ENCODE data around the gene TMPRSS11E.
"Not testable (repeated sequence)": the region's sequence is repeated elsewhere in the genome, so short reads cannot be mapped to it uniquely, and the experiment has no call there.

Gene TMPRSS11E

DNA sequence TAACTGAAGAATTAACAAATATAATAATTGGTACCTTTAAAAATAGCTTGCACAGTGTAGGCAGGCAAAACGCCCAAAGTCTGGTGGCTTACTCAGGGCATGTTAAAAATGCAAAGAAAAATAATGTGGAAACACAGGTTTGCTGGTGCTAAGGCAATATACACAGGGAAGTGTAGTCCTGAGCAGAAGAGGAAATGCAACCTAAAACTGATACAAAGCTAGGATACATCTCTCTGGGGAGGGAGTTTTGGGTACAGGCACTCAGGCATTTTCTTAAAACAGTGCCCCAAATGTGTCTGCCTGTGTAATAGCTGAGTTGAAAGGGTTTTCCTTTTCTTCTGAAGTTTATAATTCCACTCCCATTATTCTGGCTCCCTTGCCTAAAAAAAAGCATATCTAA, 47.4 kb downstream of the TMPRSS11E start:
- Mint-ChIP-seq H3K36me3 (no peaks in the 10 kb centered on the region), H3K4me3 (no peak overlapping the region), H3K27ac (no peak overlapping the region), H3K4me1 (peaks cover 14% of the 10 kb centered on the region), H3K27me3 (no peaks in the 10 kb centered on the region), H3K9me3 (no peaks in the 10 kb centered on the region)
- no peak for ATAC-seq

DNA sequence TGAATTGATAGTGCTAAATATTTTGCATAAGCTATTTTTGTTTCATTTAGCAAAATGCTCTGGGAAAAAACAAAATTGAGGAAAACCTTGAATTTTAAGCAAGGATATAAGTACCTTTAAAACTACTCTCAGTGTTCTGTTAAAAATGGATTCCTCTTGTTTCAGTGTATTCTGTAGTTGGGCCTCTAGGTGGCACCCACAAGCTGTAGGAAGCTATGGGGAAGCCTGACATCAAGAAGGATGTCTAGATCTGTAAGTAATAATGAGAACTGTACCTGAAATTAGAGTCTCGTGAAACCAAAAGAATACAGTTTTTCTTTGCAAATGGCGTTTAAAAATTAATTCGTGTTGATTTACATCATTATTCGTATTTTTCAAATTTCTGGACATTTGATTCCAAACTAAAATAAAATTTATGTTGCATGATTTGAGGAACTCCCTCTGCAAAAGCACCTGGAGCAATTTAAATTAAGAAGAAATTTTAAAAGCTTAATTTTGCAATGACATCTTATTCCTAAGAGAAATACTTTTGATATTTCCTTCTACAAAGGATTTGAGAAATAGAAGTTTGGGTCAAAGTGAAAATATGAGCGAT, 51.2 kb downstream of the TMPRSS11E start:
- Mint-ChIP-seq H3K36me3 (no peaks in the 10 kb centered on the region), H3K27me3 (no peaks in the 10 kb centered on the region)
- ATAC-seq, result peak; percentile 80

DNA sequence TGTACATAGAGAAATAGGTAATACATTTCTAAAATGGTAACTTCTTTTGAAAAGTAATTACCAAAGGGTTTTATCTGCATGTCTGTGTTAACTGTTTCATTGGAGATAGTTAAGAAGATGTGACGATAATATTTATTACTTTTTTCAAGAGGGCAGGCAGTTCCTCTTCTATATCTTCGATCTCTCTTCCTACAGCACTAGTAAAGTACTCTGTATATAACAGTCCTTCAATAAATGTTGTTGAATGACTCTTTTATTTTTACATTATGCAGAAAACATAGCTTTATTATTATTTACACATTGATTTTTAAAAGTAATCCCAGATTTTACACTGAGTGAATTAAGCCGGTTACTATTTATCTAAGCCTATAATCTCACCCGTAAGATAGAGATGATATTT, 51.8 kb downstream of the TMPRSS11E start:
- peaks cover under 1% of the 10 kb centered on the region for H3K9me3 Mint-ChIP-seq
- ATAC-seq, result no peak
- no peaks in the 10 kb centered on the region for H3K27me3 Mint-ChIP-seq
- H3K36me3 Mint-ChIP-seq, result no peaks in the 10 kb centered on the region
- peaks cover 10% of the 10 kb centered on the region for H3K4me1 Mint-ChIP-seq
- no peak overlapping the region for H3K27ac Mint-ChIP-seq
- H3K4me3 Mint-ChIP-seq, result no peak overlapping the region

More for the DNA sequence above, 51.2 kb downstream of the TMPRSS11E start:
- Mint-ChIP-seq H3K4me1 (peaks cover 14% of the 10 kb centered on the region), H3K27ac (no peak overlapping the region), H3K9me3 (no peaks in the 10 kb centered on the region), H3K4me3 (no peak overlapping the region)

DNA sequence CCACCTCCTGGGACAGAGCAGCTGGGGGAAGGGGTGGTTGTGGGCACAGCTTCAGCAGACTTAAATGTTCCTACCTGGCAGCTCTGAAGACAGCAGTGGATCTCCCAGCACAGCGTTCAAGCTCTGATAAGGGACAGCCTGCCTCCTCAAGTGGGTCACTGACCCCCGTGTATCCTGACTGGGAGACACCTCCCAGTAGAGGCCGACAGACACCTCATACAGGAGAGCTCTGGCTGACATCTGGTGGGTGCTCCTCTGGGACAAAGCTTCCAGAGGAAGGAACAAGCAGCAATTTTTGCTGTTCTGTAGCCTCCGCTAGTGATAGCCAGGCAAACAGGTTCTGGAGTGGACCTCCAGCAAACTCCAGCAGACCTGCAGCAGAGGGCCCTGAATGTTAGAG, 56.2 kb downstream of the TMPRSS11E start:
- H3K4me3 Mint-ChIP-seq, H3K4me1 Mint-ChIP-seq, H3K9me3 Mint-ChIP-seq, H3K27me3 Mint-ChIP-seq, H3K27ac Mint-ChIP-seq, H3K36me3 Mint-ChIP-seq, ATAC-seq: not testable (repeated sequence)

DNA sequence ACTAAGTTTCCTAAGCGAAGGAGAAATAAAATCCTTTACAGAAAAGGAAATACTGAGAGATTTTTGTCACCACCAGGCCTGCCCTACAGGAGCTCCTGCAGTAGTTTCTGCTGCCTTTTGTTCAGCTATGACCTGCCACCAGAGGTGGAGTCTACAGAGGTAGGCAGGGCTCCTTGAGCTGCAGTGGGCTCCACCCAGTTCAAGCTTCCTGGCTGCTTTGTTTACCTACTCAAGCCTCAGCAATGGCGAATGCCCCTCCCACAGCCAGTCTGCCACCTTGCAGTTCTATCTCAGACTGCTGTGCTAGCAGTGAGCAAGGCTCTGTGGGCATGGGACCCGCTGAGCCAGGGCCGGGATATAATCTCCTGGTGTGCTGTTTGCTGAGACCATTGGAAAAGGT, 57.6 kb downstream of the TMPRSS11E start:
- H3K9me3 Mint-ChIP-seq, ATAC-seq, H3K27me3 Mint-ChIP-seq, H3K27ac Mint-ChIP-seq, H3K4me3 Mint-ChIP-seq, H3K4me1 Mint-ChIP-seq, H3K36me3 Mint-ChIP-seq: not testable (repeated sequence)

DNA sequence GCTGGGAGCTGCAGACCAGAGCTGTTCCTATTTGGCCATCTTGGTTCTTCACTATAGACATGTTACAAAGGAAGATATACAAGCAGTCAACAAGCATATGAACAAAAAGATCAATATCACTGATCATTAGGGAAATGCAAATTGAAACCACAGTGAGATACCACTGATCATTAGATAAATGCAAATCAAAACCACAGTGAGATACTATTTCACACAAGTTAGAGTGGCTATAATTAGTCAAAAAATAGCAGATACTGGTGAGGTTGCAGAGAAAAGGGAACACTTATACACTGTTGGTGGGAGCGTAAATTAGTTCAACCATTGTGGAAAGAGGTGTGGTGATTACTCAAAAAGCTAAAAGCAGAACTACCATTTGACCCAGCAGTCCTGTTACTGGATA, 58.2 kb downstream of the TMPRSS11E start:
- H3K4me3 Mint-ChIP-seq, H3K36me3 Mint-ChIP-seq, H3K27ac Mint-ChIP-seq, H3K9me3 Mint-ChIP-seq, H3K4me1 Mint-ChIP-seq, H3K27me3 Mint-ChIP-seq, ATAC-seq: not testable (repeated sequence)

DNA sequence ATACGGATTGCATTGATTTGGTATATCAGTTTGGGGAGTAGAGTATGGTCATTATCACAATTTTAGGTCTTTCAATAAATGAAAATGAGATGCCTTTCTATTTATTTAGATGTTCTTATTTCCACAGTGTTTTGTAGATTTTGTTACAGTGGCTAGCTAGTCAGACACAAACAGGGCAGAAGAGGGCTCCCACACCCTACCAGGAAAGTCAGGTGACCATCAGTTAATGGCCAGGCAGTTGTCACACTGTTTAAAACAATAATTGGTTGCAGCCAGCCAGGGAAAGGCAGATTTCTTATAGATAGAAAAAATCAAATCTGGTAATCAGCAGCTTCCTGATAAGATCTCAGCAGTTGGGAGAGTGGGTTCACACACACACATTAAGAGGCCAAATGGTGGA, 71.6 kb downstream of the TMPRSS11E start:
- Mint-ChIP-seq H3K4me3 (no peak overlapping the region), H3K4me1 (no peaks in the 10 kb centered on the region), H3K36me3 (no peaks in the 10 kb centered on the region), H3K27ac (no peak overlapping the region), H3K27me3 (no peaks in the 10 kb centered on the region), H3K9me3 (no peaks in the 10 kb centered on the region)
- no peak for ATAC-seq

DNA sequence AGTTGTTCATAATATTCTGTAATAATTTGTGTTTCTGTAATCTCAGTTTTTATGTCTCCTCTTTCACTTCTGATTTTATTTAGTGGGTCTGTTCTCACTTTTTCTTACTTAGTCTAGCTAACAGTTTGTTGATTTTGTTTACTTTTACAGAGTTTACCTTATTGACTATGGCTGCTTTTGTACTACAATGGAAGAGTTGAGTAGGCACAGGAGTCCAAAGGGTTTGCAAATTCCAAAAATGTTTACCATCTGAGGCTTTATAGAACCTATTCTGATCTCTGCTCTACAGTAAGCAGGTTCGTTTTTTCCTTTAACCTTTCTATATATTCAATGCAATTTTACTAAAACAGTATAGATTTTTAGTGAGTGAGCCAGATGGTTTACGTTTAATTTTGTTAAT, 73.7 kb downstream of the TMPRSS11E start:
- no peak overlapping the region for H3K27ac Mint-ChIP-seq
- ATAC-seq, result no peak
- H3K4me1 Mint-ChIP-seq, result no peaks in the 10 kb centered on the region
- no peak overlapping the region for H3K4me3 Mint-ChIP-seq
- H3K27me3 Mint-ChIP-seq, result no peaks in the 10 kb centered on the region
- H3K9me3 Mint-ChIP-seq, result no peaks in the 10 kb centered on the region
- H3K36me3 Mint-ChIP-seq, result no peaks in the 10 kb centered on the region

DNA sequence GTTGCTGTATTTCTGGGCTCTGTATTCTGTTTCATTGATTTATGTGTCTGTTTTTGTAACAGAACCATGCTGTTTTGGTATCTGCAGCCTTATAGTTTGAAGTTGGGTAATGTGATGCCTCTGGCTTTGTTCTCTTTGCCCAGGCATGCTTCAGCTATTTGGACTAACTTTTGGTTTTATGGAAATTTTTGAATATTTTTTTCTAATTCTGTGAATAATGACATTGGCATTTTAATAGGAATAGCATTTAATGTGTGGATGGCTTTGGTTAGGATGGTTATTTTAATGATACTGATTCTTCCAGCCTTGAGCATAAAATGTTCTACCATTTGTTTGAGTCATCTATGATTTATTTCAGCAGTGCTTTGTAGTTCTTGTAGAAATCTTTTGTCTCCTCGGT, 75.0 kb downstream of the TMPRSS11E start:
- not testable (repeated sequence) for H3K36me3 Mint-ChIP-seq, ATAC-seq, H3K27ac Mint-ChIP-seq, H3K9me3 Mint-ChIP-seq, H3K4me3 Mint-ChIP-seq, H3K27me3 Mint-ChIP-seq, H3K4me1 Mint-ChIP-seq

DNA sequence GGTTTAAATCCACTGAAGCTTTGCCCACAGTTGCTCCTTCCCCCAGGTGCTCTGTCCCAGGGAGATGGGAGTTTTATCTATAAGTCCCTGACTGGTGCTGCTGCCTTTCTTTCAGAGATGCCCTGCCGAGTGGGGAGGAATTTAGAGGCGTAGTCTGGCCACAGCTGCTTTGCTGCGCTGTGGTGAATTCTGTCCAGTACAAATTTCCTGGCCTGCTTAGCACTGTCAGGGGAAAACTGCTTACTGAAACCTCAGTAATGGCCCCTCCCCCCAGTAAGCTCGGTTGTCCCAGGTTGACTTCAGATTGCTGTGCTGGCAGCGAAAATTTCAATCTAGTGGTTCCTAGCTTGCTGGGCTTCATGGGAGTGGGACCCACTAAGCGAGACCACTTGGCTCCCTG, 88.7 kb downstream of the TMPRSS11E start:
- Mint-ChIP-seq H3K27ac (no peak overlapping the region), H3K4me1 (no peaks in the 10 kb centered on the region), H3K9me3 (peaks cover 10% of the 10 kb centered on the region), H3K27me3 (no peaks in the 10 kb centered on the region), H3K4me3 (no peak overlapping the region), H3K36me3 (no peaks in the 10 kb centered on the region)
- ATAC-seq, result no peak

DNA sequence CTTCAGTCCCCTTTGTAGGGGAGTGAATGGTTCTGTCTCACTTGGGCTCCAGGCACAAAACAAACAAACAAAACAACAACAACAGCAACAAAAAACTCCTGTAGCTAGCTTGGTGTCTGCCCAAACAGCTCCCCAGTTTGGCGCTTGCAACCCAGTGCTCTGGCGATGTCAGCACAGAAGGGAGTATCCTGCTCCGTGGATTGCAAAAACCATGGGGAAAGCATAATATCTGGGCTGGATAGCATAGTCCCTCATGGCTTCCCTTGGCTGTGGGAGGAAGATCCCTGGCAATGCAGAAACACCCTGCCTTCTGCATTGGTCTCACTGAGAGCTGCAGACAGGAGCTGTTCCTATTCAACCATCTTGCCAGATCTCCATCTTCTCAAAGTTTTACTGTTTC, 89.1 kb downstream of the TMPRSS11E start:
- H3K4me3 Mint-ChIP-seq, result no peak overlapping the region
- no peaks in the 10 kb centered on the region for H3K27me3 Mint-ChIP-seq
- no peak overlapping the region for H3K27ac Mint-ChIP-seq
- H3K4me1 Mint-ChIP-seq, result no peaks in the 10 kb centered on the region
- H3K9me3 Mint-ChIP-seq, result peaks cover 6% of the 10 kb centered on the region
- ATAC-seq, result no peak
- no peaks in the 10 kb centered on the region for H3K36me3 Mint-ChIP-seq

DNA sequence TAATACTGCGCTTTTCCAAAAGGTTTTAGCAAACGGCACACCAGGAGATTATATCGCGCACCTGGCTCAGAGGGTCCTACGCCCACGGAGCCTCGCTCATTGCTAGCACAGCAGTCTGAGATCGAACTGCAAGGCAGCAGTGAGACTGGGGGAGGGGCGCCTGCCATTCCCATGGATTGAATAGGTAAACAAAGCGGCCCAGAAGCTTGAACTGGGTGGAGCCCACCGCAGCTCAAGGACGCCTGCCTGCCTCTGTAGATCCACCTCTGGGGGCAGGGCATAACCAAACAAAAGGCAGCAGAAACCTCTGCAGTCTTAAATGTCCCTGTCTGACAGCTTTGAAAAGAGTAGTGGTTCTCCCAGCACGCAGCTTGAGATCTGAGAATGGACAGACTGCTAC, 95.5 kb downstream of the TMPRSS11E start:
- H3K9me3 Mint-ChIP-seq, H3K27ac Mint-ChIP-seq, H3K4me3 Mint-ChIP-seq, H3K27me3 Mint-ChIP-seq, ATAC-seq, H3K36me3 Mint-ChIP-seq, H3K4me1 Mint-ChIP-seq: not testable (repeated sequence)

Measured in stimulated activated memory B cell treated with anti-CD40 and anti-IgM and Interleukin-4, amounts not matched to agents 10 μg/mL and 1 μg/mL and 100 μg/mL, for 72 hours (primary cell).